GM18505 (cell line): ENCODE measurements around the gene OR51F2.
"Not testable (repeated sequence)": the region's sequence is repeated elsewhere in the genome, so short reads cannot be mapped to it uniquely, and the experiment has no call there.

Source experiments
- ATAC-seq: cut with Tn5 transposase; IDR thresholded peaks from one replicate; pipeline ENCODE4 v1.9.1; 2021; ENCODE audit not compliant: unreplicated experiment
- POLR2A ChIP-seq: IDR thresholded peaks from 4 replicates; pipeline ENCODE4 v1.6.1; 2011; ENCODE audit warnings: borderline replicate concordance; ENCODE audit not compliant: insufficient read depth, insufficient read length; ENCODE audit errors: extremely low read depth

OR51F2 gene

DNA sequence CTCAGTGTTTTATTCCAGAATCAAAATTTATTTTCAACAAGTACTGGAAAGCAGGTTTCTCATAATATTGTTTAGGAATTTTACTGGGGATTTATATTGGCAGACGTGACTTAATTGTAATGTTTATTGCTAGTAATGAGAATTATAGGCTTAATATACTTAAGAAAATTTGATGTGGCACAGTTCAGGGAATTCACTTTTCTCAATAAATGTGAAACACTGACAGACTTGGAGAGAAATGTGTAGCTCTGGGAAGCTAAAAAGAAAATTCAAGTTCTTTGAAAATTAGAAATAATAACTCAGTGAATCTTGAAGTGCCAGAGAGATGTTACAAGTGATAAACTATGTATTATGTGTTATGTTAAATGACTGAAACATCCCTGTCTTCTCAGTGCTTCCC is at the start of gene OR51F2:
TSS of gene OR51F2 (plus strand) at position 301 of the 400 bp plus-strand sequence. CDS start 101 bp downstream, outside the sequence.
- no peak for TF ChIP-seq POLR2A
- no peak for ATAC-seq

DNA sequence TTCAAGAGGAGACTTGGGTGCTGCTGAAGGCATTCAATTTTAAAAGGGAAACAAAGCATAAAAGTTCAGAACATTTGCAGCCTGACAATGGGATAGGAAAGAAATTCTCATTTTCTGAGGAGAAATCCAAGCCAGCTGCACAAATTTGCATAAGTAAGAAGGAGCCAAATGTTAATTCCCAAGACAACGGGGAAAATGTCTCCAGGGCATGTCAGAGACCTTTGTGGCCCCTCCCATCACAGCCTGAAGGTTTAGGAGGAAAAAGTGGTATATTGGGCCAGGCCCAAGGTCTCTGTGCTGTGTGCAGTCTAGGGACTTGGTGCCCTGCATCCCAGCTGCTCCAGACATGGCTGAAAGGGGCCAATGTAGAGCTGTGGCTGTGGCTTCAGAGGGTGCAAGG is 38.7 kb upstream of the OR51F2 start:
- ATAC-seq = no peak
- TF ChIP-seq POLR2A = no peak

DNA sequence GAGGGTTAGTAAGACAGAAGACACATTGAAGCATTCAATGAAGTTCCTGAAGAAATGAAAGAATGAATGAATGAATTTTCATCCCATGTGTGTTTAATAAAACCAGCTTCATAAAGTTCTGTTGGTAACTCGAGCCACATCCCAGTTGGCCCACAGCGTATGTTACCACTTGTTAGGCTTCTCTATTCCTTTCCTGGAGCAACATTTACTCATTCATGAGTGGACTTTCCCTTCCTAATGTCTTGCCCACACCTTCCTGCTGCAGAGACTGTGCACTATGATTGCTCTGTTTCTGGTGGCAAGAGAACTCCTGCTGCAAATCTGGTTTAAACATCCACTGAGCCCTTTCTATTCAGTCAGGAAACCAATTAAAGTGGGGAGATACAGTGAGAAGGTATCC is 23.9 kb upstream of the OR51F2 start:
- no peak for ATAC-seq
- no peak for TF ChIP-seq POLR2A

DNA sequence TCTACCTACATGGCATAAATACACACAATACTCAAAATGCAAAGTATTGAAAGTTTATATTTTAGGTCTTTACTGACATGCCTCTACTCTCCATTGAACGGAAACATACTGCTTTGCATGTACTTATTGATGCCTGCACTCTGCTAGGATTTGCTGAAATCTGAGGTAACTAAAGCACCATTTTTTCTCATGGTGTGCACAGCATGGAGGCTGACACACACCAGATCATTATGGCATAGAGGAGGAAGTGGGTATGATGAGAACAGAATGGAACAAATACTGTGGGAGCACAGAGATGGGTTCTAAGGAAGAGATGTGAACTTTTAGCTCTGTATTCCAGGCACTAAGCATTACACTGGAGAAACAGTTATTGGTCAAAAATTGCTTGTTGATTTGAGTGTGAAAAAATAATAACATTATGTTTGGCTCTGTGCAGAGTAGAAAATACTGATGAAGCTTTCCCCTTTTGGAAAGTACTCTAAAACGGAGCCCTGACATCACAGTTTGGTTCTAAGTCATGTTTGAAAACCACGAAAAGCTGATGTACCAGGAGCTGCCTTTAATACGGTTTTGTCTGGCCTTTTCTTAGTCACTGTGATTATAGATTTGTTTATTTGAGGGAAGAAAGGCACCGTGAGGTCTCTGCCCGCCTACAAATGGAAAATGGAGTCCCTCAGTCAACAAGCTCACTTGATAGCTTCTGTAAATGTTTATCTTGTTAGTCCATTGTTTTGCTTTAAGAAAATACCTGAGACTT is 22.5 kb upstream of the OR51F2 start:
- TF ChIP-seq POLR2A = no peak
- ATAC-seq = no peak

GRCh38 chr11:4801316-4801715 is 19.8 kb upstream of the OR51F2 start:
- not testable (repeated sequence) for ATAC-seq

DNA sequence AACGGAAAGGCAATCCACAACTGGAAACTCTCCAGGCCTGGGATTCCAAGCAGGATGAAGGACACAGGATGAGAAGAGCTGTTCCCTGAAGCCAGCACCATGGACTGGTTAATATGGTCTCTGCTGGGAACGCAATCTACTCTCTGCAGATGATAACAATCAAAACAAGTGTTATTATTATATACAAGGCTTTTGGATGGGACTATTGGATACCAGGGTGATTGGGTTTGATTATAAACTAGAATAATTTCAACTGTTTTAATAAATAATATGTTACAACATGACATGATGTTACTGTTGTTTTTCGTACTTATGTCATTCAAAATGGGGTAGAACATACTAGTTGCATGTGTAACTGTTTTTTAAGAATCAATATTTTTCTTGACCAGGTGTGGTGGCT is 16.8 kb upstream of the OR51F2 start, which contains the start of gene OR52R1:
TSS of gene OR52R1 (minus strand) at position 101 of the 400 bp plus-strand sequence. CDS start at position 101, 0 bp downstream.
- no peak for ATAC-seq
- no peak for TF ChIP-seq POLR2A

DNA sequence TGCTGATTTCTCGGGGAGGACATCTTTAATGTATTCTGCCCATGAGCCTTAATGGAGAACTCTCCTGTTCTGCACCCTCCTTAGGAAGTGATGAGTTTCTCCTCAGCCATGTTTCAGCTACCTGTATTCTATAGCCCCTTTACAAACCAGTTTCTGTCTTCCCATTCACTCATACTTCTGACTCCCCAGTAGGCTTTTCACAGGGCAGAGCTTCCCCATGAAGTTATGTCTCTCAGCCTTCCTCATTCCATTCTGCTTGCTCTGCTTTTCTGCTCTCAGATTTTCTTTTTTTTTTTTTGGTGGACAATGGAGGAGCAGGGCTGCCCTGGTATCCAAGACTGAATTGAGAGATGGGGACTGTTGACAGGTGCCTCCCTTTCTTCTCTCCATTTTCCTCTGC is 12.6 kb upstream of the OR51F2 start:
- no peak for ATAC-seq
- TF ChIP-seq POLR2A = no peak

GRCh38 chr11:4809246-4809645 is 11.9 kb upstream of the OR51F2 start:
- TF ChIP-seq POLR2A = no peak
- no peak for ATAC-seq

GRCh38 chr11:4825132-4825531 is 4.0 kb downstream of the OR51F2 start:
- no peak for ATAC-seq
- TF ChIP-seq POLR2A = no peak

GRCh38 chr11:4826425-4826824 is 5.3 kb downstream of the OR51F2 start:
- no peak for TF ChIP-seq POLR2A
- no peak for ATAC-seq

- no peak for ATAC-seq
- TF ChIP-seq POLR2A = no peak
These were observed 9.2 kb downstream of the OR51F2 start for GRCh38 chr11:4830346-4830745.

DNA sequence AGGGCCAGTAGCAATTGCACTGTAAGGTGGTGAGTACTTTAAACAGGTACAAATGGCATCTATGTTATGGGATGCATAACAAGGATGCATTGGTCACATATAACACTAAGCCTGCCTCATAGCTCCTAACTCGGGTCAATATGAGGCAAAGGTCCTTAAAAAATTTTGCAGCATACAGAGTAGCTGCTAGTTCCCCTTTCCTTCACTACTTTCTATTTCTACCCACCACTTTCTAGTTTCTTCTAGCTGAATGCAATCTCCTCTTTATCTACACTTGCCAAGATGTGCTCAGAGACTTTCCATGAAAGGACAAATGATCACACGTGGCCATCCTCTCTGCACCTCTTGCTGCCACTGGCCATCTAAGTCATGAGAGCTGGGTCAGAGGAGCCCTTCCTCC is 9.8 kb downstream of the OR51F2 start:
- no peak for TF ChIP-seq POLR2A
- no peak for ATAC-seq

GRCh38 chr11:4839851-4840549 is 18.9 kb downstream of the OR51F2 start:
- no peak for ATAC-seq
- no peak for TF ChIP-seq POLR2A

GRCh38 chr11:4848908-4849532 is 27.9 kb downstream of the OR51F2 start, which contains the start of gene OR51S1:
TSS of gene OR51S1 (minus strand) at chr11:4849208. CDS start at chr11:4849208, 0 bp downstream.
- TF ChIP-seq POLR2A = no peak
- ATAC-seq = no peak
